ENCODE data around the gene MAG.

The MAG gene

DNA sequence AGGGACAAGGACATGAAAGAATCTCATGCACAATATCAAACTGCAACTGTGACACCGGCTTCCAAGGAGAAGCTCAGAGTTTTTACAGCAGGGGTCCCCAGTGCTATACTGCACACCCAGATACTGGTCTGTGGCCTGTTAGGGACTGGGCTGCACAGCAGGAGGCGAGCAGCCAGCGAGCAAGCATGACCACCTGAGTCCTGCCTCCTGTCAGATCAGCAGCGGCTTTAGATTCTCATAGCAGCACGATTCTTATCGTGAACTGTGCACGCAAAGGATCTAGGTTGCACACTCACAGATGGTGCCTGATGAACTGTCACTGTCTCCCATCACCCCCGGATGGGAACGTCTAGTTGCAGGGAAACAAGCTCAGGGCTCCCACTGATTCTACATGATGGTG, 23.9 kb downstream of the MAG start:
- in situ Hi-C loops (cut with MboI; ENCODE audit: low sequenced_read_pairs) = no loop called here

DNA sequence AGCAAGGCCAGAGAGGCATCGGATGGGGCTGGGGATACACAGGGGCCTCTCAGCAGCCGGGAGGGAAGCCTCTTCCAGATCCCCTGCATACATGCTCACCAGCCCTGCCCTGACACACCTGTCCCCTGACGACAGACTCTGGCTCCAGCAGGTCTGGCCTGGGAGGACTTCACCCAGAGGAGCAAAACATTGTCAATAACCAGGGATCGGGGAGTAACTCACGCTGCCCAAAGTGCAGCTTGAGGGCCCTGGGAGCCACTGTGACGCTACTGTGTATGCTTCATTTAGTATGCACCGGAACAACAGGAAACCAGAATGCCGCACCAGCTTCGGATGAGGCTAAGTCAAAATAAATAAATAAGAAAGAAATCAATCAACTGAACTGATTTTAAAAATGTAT, 24.6 kb downstream of the MAG start:
- in situ Hi-C loops (cut with MboI; ENCODE audit: low sequenced_read_pairs) = no loop called here

DNA sequence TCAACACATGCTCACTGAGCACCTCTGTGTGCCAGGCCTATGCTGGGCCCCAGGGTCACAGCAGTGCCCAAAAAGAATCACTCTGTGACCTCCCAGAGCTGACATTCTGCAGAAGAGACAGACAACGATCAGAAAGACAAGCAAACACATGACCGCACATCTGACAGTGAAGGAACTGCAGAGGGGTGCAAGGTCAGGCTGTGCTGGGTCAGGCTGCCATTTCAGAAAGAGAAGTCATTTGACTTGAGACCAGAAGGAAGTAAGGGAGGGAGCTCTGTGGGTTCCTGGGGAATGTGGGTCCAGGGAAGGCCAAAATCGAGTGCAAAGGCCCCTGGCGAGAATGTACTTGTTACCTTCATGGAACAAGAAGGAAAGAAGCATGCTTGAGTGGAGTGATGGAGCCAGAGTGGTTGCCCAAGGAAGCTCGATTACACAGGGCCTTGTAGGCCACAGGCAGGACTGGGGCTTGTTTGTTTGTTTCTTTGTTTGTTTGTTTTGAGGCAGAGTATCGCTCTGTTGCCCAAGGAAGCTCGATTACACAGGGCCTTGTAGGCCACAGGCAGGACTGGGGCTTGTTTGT, 25.6 kb downstream of the MAG start:
- in situ Hi-C loops (cut with MboI; ENCODE audit: low sequenced_read_pairs) = no loop called here

DNA sequence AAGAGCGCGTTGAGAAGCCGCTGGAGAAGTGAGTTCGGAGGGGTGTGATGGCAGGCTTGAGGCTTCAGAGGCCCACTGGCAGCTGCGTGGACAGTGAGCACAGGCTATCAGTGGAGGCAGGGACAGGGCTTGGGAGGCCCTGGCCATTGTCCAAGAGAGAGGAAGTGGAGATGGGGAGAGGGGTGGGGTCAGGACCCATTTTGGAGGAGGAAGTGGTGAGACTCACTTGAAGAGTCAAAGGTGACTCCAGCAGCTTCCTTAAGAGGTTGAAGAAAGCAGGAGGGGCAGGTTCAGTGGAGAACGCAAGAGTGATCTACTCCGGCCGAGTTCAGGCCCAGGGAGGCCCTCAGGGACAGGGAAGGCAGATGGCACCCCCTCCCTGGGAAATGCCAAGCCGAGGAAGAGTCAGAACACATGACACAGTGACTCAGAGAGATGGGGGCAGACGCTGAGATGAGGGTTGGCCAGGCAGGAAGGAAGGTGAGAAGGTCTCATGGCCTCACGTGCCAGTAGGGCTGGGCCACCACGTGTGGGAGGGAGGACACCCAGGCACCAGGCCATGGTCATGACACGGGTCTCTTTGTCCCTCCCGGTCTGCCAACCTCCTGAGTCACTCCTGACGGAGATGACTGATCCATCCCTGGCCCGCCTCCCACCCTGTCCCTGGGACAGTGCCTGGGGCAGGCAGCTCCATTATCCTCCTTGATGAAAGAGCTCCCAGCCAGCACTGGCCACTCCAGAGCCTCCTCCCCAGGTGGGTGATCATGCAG, 26.9 kb downstream of the MAG start:
- in situ Hi-C loops (cut with MboI; ENCODE audit: low sequenced_read_pairs) = no loop called here

DNA sequence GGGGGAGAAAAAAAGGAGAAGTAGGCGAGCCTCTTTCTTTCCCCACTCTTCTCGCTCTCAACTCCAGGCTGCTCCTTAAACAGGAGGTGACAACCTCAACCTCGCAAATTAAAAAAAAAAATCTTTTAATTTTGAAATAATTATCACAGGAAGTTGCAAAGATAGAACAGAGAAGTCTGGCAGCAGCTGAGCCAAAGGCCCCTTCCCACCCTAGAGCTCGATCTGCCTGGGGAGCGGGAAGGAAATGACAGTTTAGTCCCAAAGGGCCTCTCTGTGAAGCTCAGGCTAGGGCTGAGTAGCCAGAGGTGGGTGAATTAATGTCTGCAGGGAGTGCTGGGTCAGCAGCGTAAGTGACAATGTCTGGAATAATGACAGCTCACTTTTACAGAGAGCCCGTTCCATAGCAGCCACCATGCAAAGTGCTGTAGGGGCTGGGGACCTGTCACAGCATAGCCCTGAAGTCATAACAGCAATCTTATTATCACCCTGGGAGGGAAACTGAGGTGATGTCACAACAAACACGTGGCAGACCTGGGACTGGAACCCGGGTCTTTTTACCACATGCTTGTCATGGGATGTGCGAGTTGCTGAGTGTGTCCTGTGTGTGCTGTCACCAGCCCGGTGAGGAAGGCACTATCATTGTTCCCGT, 28.2 kb downstream of the MAG start:
- in situ Hi-C loops (cut with MboI; ENCODE audit: low sequenced_read_pairs) = no loop called here

DNA sequence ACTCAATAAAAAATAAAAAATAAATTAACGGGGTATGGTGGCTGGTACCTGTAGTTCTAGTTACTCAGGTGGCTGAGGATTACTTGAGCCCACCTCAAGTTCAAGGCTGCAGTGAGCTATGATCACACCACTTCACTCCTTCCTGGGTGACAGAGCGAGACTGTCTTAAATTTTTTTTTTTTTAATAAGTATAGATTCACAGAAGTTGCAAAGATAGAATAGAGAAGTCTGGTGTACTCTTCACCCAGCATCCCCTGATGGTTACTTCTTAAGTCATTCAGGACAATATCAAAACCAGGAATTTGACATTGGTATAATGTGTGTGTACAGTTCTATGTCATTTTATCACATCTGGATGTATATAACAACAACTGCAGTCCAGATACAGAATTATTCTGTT, 29.3 kb downstream of the MAG start:
- in situ Hi-C loops (cut with MboI; ENCODE audit: low sequenced_read_pairs) = no loop called here

DNA sequence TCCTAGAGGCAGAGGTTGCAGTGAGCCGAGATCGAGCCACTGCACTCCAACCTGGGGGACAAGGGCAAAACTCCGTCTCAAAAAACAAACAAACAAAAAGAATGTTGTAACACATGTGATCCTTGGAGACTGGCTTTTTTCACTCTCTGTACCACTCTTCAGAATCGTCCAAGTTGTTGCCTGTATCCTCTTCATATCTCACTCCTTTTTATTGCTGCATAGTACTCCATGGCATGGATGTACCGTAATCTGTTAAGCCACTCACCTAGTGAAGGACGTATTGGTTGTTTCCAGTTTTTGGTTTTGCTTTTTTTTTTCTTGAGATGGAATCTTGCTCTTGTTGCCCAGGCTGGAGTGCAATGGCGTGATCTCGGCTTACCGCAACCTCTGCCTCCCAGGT, 30.1 kb downstream of the MAG start:
- in situ Hi-C loops (cut with MboI; ENCODE audit: low sequenced_read_pairs) = no loop called here

DNA sequence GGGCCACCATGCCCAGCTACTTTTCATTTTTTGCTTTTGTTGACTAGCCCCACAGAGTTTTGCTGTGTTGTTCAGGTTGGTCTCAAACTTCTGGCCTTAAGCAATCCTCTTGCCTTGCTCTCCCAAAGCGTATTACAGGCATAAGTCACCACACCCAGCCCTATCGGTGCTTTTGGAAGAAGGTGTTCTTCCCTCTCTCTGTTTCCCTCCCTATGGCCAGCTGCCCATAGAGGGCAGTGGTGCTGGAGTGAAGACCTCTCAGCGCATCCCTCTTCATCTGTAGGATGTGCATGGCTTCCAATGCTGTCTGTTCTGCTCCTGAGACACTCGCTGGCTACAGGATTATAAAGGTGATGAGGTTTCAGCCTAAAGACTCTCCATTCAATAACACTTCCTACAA, 35.7 kb downstream of the MAG start:
- in situ Hi-C loops (cut with MboI; ENCODE audit: low sequenced_read_pairs) = no loop called here

DNA sequence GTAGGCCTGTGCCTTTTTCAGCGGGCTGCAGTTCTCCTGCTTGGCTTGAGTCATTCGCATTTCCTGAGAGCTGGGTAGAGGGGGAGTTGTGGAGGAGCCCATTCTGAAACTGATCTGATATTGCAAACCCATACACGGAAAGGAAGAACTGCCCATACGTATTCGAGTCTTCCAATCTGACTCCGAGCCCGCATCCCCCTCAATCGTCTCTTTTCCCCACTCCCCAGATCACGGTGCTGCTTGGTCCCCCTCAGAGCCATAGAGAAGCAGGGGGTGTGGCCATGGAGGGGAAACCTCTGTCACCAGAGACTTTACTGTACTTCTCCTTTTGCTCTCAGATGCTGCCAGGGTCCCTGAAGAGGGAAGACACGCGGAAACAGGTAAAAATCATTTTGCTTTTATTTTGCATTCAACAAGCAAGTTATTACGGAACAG, 36.9 kb downstream of the MAG start, which contains the start of gene CD22:
CD22 (plus strand) TSS at position 337 of the 435 bp plus-strand sequence. CDS start 2,854 bp downstream, outside the sequence.
- in situ Hi-C loops (cut with MboI; ENCODE audit: low sequenced_read_pairs) = no loop called here

DNA sequence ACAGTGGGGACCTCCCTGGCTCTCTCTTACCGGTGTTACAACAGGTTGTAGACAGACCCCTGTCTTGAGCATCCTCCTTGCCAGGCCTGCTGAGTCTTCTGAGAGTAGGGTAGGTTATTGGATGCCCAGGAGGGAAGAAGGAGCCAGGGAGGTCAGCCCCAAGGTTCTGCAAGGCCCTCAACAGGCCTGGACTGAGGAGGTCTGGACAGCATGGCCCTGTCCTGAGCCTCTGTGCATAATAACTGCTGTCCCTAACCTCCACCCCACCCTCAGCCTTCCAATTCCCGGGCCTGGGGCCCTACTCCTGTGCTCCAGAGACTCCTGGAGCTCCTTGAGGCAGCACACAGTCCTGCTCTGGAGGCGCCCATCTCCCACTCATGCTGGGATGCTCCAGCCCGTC, 37.4 kb downstream of the MAG start:
- in situ Hi-C loops (cut with MboI; ENCODE audit: low sequenced_read_pairs) = no loop called here

DNA sequence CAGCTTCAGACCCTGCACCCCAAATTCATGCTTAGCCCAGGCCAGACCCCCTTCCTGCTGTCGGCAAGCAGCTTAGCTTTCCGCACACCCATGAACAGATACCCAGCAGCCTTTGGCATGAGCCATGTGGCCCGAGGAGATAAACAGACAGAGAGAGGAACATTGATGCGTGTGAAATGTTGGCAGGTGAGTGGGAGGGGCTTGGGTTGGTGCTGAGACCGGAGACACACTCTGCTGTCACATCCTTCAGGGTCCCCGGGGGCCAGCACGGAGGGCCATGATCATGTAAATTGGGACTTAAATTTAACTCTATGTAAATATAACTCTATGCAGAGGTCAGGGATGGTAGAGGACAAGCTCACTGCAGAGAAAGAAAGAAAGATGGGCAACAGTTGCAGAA, 38.5 kb downstream of the MAG start:
- in situ Hi-C loops (cut with MboI; ENCODE audit: low sequenced_read_pairs) = no loop called here

DNA sequence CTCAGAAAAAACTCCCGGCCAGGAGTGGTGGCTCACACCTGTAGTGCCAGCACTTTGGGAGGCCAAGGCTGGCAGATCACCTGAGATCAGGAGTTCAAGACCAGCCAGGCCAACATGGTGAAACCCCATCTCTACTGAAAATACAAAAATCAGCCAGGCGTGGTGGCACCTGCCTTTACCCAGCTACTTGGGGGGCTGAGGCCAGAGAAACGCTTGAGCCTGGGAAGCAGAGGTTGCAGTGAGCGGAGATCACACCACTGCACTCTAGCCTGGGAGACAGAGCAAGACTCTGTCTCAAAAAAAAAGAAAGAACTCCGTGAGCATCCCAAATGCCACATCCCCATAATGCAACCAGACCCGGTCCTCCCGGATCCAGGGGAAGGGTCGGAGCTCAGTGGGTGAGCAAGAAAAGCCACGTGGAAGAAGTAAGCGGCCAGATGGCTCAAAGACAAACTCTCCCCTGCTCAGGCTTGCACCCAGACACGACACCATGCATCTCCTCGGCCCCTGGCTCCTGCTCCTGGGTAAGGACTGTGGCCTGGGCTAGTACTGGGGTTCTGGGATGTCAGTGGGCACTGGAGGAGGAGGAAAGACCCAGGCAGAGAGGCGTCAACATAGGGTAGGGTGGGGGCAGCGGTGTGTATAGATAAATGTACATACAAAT, 39.7 kb downstream of the MAG start:
- in situ Hi-C loops (cut with MboI; ENCODE audit: low sequenced_read_pairs) = no loop called here

DNA sequence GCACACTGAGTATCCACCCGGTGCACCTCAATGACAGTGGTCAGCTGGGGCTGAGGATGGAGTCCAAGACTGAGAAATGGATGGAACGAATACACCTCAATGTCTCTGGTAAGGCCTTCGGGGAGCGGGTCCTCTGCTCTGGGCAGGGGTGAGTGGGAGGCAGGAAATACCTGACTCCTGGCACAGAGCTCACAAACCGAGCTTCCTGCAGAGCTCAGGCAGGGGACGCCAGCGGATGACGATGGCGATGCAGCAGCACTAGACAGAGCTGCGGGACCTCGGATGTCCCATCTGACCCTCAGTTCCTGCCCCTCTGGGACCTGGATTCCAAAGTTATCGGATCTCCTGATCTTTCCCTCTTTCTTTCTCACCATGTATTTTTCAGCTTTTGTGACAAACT, 40.9 kb downstream of the MAG start:
- in situ Hi-C loops (cut with MboI; ENCODE audit: low sequenced_read_pairs) = no loop called here

DNA sequence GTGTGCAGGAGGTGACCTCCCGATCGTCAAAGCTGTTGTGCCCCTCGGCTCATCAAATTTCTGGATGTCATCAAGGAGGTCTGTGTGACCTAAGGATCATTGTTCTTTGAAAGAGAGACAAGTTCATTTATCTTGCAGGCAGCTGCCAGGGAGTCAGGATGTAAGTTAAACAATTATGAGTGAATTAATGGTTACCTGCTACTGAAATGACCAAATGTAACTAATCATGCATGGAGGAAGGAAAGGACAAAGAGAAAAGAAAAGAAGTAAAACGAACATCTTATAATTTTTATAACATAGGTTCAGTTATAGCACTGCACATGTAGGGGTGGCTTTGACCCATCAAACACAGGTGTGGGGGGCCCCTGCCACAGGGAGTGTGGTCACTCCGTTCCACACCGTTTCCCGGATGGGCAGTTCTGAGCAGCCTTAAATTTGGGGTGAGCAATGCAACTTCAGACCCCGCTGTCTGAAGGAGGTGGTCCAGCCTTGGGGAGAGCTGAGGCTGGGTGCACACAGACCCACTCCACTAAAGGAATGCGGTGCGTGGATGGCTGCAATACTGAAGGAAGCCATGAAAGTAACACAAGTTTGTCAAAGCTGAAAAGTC, 42.3 kb downstream of the MAG start:
- in situ Hi-C loops (cut with MboI; ENCODE audit: low sequenced_read_pairs) = no loop called here

DNA sequence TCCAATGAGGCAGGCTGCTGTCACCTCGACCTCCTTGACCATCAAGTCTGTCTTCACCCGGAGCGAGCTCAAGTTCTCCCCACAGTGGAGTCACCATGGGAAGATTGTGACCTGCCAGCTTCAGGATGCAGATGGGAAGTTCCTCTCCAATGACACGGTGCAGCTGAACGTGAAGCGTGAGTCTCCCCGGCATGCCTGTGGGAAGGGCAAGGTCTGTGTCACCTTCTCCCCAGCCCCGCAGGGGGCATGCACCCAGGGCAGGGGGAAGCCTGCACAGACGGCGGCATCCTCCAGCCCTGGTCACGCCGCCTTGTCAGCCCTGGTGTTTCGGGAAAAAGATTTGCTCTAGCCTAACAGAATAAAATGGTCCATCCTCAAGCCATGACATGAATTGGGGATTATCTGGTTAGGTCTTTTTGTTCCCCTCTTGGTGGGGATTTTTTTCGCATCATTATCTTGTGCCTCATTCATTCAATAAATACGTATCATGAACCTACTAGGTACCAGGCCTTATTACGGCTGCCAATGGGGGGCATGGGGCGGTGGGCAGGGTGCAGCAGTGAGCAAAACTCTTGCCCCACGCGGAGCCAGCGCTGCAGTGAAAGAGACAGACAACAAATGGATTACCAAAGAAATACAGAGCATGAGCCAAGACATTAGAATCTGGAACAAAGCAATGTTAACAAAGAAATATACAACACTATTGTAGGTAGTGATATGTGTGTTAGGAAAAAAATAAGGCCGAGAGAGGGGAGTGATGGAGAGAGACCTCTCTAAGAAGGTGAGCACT, 44.4 kb downstream of the MAG start:
- in situ Hi-C loops (cut with MboI; ENCODE audit: low sequenced_read_pairs) = no loop called here

DNA sequence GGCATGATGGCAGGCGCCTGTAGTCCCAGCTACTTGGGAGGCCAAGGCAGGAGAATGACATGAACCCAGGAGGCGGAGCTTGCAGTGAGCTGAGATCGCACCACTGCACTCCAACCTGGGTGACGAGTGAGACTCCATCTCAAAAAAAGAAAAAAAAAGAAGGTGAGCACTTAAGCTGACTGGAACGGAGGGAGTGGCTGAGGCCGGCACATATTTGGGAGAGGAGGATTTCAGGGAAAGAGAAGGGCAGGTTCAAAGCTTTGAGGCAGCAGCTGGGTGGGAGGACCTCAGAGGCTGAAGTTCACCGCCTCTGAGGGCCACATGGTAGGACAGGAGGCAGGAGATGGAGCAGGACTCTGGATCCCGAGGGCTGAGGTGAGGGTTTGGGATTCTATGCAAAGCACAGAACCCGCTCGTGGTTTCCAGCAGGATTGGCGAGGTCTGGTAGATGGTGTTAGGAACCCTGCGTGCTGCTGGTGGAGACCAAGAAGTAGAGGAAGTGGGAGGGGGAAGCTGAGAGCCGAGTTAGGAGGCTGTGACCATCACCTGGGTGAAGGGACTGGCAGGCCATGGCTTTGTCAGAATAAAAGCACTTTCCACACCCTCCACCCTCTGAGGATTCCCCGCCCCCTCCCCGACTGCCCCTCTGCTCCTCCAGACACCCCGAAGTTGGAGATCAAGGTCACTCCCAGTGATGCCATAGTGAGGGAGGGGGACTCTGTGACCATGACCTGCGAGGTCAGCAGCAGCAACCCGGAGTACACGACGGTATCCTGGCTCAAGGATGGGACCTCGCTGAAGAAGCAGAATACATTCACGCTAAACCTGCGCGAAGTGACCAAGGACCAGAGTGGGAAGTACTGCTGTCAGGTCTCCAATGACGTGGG, 45.4 kb downstream of the MAG start:
- in situ Hi-C loops (cut with MboI; ENCODE audit: low sequenced_read_pairs) = no loop called here

DNA sequence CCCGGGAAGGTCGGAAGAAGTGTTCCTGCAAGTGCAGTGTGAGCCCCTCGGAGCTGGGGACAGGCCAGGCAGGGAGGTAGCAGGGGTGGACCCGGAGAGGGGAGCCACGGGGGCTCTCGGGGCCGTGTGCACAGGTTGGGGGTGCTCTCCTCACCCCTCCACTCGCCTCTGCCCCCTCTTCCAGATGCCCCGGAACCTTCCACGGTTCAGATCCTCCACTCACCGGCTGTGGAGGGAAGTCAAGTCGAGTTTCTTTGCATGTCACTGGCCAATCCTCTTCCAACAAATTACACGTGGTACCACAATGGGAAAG, 46.0 kb downstream of the MAG start:
- in situ Hi-C loops (cut with MboI; ENCODE audit: low sequenced_read_pairs) = no loop called here

DNA sequence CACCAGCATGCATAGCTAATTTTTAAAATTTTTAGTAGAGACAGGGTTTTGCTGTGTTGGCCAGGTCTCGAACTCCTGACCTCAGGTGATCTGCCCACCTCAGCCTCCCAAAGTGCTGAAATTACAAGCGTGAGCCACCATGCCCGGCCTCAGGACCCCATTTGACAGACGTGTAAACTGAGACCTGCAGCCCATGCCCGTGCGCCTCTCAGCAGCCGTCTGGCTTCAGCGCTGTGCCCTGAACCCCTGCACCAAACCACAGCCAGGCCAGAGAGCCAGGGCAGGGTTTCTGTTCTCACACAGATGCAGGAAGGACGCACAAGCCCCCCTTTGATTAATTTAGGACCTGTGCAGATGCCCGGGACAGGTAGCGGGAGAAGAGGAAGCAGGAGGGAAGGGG, 48.5 kb downstream of the MAG start:
- in situ Hi-C loops (cut with MboI; ENCODE audit: low sequenced_read_pairs) = loop anchor here (10.0 kb wide), 1 partner anchor 124 kb away; no protein-coding TSS in a partner anchor

DNA sequence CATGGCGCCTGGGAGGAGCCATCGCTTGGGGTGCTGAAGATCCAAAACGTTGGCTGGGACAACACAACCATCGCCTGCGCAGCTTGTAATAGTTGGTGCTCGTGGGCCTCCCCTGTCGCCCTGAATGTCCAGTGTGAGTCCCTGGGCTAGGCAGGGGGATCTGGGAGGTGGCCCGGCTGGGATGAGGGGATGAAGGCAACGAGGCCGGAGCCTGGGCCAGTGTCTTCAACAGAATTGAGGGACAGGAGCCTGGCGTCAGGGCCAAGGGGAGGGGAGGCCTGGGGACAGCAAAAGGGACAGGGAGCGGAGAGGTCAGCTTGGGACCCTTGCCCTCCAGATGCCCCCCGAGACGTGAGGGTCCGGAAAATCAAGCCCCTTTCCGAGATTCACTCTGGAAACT, 49.0 kb downstream of the MAG start:
- in situ Hi-C loops (cut with MboI; ENCODE audit: low sequenced_read_pairs) = loop anchor here (10.0 kb wide), 1 partner anchor 124 kb away; no protein-coding TSS in a partner anchor
